NCI-H2081 (cell line): ENCODE data around the gene PLS3.
"Not testable (repeated sequence)": the region's sequence is repeated elsewhere in the genome, so short reads cannot be mapped to it uniquely, and the experiment has no call there.

Source experiments
- DNase-seq, 2 experiments: peaks; one replicate each; lab custom pipeline; 2025; lab: John Stamatoyannopoulos, UW

PLS3 gene, protein sequence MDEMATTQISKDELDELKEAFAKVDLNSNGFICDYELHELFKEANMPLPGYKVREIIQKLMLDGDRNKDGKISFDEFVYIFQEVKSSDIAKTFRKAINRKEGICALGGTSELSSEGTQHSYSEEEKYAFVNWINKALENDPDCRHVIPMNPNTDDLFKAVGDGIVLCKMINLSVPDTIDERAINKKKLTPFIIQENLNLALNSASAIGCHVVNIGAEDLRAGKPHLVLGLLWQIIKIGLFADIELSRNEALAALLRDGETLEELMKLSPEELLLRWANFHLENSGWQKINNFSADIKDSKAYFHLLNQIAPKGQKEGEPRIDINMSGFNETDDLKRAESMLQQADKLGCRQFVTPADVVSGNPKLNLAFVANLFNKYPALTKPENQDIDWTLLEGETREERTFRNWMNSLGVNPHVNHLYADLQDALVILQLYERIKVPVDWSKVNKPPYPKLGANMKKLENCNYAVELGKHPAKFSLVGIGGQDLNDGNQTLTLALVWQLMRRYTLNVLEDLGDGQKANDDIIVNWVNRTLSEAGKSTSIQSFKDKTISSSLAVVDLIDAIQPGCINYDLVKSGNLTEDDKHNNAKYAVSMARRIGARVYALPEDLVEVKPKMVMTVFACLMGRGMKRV

DNA sequence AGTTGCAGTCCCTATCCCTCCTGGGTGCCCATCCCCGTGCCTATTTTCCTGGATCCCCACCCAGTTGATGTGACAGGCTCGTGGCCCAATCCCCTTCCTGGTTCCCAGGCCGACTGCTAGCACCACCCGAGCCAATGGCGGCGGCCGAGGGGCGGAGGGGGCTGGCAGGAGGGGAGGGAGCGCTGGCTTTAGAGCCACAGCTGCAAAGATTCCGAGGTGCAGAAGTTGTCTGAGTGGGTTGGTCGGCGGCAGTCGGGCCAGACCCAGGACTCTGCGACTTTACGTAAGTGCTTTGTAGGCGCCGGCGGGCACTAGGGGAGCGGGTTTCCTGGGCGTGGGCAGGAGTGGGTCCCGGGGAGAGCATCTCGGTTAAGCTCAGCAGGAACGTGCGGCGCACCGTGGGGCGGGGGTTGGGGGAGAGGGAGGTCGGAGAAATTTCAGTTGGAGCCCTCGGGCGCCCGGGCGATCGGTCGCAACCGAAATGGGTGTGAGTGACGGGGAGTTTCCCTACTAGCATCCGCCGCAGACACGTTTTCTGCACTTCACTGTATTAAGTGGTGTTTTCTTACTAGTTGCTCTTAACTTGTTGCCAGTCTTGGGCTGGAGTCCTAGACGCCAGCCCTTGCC, at the start of gene PLS3:
Gene PLS3, plus strand, starts transcription at position 197 of the 627 bp plus-strand sequence. CDS start 49,077 bp downstream, outside the sequence.
- DNase-seq = peak; percentile 82 to 91

DNA sequence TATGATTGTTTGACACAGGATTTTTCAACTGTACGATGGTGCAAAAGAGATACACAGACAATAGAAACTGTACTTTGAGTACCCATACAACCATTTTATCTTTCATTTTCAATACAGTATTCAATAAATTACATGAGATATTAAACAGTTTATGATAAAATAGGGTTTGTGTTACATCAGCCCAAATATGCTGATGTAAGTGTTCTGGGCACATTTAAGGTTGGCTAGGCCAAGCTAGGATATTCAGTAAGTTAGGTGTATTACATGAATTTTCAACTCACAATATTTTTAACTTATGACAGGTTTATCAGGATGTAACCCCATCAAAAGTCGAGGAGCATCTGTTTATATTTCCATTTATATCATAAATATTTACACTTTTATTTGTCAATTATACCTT, 42.9 kb upstream of the PLS3 start:
- DNase-seq = no peak

DNA sequence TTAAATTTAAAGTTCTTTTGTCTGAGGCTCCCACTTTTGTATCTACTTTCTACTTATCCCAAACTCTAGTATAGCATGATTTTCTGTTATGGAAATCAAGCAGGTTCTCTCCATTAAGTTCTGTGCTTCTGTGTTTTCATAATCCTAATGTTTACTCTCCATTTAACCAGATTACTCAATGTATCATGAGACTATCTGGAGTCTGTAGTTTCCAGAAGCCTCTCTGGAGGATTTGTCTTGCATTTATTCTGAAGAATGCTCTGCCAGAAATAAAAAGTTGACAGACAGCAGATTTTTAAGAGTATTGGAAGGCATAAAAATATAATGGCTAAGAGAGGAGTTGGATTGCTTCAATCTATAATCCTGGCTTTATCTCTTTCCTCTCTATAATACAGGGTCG, 39.2 kb upstream of the PLS3 start:
- DNase-seq = no peak

DNA sequence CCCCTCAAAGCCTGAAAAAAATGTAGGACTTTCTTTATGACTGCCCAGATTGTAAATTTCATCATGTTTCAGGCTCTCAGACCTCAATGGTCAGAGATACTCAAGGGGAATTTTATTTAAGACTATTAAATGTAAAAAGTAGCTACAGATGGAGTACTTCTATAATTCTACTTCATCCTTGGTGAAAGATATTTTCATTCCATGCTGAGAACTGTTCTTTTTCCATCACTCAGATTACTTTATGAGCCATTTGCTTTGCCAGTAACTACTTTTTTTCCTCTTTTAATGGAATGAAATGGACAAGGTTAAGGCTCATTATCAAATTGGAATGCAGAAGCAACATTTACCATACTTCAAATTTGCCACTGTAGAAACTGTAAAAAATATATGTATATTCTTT, 38.0 kb upstream of the PLS3 start:
- no peak for DNase-seq

DNA sequence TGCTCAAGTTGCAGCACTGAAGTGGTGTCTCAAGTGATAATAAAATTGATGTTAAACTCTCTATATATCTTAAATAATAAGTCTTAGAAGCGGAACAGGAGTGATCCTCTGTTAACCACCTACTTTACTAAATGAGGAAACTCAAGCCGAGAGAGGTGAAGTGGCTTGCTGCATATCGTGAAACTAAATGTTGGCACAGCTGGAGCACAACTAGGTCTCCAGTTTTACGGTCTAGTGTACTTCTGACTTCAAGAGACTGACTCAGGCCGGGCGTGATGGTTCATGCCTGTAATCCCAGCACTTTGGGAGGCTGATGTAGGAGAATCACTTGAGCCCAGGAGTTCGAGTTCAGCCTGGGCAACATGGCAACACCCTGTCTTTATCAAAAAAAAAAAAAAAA, 35.5 kb upstream of the PLS3 start:
- DNase-seq = no peak

DNA sequence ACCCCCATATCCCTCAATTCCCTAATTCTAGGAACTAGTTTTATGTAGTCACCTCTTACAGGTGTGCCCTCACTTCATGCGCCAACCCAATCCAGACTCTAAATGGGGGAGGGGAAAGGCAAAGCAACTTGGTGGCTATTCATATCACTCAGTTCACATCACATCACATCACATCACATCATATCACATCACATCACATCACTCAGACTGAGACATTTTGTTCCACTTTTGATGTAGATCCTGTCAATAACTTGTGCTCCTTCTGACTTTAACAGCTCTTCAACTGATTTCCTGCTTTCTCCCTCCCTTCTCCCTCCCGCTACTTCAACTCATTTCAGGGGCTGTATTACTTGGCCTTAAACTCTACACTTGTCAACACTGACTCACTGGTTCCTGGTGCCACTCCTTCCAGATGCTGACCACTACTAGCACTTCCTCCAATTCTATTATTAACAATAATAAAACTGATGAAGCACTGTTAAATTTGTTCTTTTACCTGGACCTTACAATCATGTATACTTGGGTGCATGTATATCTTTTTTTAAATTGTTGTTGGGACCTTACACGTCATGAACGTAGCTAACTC, 29.1 kb upstream of the PLS3 start:
- no peak for DNase-seq

DNA sequence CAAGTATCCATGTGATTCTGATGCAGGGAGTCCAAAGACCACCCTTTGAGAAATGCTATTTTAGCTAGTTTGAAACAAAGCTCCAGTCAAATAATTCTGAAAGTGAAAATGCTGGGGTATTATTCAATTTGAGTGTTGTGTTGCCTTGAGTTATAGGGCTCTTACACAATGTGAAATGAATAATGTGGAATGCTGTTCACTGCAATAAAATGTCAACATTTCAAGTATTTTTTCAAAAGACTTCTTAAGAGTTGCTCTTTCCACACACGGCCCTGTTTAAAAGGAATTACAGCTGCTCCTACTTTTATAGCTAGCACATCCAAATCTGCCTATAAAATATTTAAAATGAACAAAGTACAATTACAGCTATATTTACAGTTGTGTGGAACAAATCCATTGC, 27.5 kb upstream of the PLS3 start:
- no peak for DNase-seq

DNA sequence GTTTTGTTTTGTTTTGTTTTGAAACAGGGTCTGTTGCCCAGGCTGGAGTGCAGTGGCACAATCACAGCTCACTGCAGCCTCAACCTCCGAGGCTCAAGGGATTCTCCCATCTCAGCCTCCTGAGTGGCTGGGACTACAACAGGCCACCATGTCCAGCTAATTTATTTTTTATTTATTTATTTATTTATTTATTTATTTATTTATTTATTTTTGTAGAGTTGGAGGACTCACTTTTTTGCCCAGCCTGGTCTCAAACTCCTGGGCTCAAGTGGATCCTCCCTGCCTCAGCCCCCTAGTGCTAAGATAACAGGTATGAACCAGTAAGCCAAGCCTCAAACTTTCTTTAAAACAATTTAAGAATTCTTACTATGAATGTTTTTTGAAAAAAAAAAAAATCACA, 26.6 kb upstream of the PLS3 start:
- no peak for DNase-seq

DNA sequence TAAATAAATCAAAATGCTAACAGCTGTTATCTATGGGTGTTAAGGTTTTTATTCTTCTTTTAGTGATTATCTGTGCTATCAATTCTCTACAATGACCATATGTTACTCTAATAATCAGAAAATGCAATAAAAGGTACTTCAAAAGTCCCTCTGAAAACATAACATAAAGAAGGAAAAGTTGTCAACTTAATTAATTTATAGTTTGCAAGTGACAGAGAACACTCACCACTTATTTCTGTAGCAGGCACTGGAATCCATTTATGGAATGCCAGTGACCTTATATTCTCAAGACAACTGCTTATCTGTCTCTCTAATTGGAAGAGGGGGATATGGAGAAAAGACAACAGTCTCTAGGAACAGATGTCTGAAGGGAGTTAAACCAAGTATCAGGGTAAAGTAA, 25.6 kb upstream of the PLS3 start:
- no peak for DNase-seq

DNA sequence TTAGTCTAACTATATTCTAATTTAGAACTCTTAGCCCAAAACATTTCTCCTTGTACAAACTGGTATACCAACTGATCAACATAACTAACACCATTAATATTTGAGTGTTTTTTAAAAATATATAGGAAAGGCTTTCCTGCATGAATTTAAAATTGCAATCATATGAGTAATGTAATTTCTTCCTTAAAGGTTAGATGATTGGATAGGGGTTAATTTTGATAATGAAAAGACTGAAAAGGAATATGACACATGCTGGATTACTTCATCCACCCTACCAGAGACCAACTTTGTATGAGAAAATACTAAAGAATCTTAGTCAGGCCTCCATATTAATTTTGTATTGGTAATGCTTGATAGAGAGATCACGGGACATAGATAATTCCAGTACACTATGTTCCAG, 25.1 kb upstream of the PLS3 start:
- DNase-seq = no peak

DNA sequence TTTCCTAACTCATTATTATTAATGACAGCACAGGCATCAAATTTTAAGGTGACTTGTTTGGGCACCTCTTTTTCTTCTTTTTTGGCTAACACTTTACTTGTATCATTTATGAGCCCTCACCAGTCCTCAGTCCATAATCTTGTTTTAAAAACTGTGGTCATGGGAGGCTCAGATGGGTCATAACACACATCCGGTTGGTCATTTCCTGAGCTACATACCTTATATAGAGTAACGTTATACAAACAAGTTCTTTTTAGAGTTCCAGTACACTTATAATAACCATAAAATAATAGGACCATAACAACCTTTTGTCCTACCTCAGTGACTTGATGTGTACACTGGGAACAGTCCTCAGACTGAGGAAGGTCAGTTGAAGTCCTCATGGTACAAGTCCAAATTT, 21.1 kb upstream of the PLS3 start:
- DNase-seq = no peak

DNA sequence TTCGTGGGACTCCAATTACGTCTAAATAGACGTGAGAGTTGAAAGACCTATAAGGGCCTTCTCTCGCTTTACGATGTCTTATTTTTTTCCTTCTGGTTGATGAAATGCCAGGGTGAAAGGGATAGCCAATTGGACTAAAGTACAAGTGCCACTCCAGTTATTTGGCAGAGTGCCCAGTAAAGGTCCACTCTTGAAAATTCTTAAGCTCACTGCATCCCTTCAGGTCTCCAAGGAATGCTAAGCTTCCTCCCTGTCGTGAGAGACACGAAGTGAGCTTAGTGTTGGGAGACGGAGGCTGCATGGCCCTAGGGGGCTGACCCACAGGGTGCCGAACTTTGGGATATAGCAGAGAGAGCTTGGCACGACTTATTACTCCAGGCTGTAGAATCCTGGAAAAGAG, 19.9 kb upstream of the PLS3 start:
- DNase-seq = not testable (repeated sequence)

DNA sequence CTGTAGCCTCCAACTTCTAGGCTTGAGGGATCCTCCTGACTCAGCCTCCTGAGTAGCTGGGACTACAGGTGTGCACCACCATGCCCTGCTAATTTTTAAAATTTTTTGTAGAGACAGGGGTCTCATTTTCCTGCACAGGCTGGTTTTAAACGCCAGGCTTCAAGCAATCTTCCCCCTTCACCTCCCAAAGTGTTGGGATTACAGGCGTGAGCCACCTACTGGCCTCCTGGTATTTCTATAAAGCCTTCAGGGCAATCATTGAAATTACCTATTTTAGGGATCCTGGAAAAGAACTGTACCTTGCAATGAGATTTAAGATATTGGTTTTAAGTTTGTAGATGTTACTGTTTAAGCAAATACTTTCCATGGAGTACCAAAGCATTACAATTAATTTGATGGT, 13.5 kb upstream of the PLS3 start:
- no peak for DNase-seq

DNA sequence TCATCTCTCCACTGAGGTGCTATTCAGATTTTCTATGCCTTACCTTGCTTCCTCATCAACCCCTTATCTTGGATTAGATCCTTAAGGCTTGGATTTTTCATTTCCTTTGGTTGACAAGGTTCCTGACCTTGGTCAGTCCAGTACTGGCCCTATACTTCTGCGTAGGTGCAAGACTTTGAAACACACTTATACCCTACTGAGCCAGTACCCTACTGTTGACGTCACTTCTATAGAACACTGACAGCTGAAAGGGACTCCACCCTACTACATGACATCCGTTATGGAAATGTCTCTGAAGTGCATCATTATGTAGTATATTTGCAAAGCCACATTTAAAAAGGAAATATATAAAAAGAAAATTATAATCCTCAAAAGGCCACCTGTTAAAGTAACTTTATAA, 12.0 kb upstream of the PLS3 start:
- DNase-seq = no peak

DNA sequence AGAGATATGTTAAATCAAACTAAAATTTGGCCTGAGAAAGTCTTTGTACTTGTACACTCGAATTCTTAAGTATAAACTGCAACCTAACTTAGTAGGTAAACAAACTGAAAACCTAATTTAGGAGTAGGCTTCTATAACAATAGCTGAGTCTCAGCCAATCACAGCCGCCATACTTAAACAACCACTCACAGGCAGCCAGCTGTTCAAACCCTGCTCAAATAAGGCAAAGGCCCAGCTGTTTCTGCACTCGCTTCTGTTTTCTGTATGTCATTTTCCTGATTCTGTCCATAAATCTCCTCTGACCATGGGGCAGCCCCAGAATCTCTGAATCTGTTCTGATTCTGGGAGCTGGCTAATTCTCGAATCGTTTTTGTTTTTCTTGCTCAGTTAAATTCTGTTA, 7.8 kb upstream of the PLS3 start:
- DNase-seq = peak in 1 of 2 experiments; percentile 33

DNA sequence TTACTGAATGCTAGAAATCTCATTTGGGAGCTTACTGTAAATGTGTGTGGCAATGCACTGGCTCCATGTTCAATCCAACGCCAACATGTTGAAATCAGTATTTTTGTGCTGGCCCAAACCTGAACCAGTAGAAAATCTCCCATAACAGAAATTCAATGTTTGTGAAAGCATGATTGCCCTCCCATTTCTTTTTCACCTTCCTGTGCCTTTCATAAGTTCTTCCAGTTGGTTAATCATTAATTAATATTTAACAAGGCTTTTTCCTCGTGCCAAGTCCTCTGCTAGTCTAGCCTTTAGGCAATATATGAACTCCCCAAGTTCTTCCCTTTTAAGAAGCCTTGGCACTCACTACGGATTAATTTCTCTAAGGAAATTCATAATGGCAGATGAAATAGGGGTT, 1.3 kb upstream of the PLS3 start:
- DNase-seq = no peak

DNA sequence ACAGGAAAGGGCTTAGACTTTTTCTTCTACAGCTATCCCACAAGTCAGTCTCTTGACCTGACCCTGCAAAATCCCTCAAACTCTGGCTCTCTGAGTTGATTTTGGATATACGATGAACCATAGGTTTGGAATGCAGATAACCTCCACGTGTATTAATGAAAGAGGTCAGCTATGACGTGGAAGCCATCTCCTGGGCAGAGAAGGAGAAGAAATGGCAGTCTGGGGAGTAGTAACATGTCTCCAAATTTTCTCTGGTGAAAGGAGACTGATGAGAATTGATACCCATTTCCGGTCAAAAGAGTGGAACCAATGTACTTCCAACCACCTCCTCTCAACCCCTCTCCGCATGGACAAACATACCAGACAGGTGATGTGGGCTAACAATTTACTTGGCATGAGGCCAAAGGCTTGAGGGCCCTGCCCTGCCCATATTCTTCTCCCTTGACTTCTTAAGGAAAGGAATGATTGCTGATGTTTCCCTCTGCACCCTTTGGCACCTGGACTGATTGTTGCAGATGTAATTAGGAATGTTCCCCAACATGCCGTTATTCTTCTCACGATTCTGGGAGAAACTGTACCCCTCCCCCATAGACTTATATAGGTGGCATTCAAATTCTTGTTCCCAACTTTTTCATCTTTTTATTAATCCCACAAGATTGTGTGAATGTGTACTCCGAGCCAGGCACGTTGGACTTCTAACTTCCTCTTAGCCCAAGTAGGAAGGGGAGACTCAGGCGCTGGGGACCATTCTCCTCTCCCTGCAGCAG, 580 bp upstream of the PLS3 start:
- DNase-seq = no peak

DNA sequence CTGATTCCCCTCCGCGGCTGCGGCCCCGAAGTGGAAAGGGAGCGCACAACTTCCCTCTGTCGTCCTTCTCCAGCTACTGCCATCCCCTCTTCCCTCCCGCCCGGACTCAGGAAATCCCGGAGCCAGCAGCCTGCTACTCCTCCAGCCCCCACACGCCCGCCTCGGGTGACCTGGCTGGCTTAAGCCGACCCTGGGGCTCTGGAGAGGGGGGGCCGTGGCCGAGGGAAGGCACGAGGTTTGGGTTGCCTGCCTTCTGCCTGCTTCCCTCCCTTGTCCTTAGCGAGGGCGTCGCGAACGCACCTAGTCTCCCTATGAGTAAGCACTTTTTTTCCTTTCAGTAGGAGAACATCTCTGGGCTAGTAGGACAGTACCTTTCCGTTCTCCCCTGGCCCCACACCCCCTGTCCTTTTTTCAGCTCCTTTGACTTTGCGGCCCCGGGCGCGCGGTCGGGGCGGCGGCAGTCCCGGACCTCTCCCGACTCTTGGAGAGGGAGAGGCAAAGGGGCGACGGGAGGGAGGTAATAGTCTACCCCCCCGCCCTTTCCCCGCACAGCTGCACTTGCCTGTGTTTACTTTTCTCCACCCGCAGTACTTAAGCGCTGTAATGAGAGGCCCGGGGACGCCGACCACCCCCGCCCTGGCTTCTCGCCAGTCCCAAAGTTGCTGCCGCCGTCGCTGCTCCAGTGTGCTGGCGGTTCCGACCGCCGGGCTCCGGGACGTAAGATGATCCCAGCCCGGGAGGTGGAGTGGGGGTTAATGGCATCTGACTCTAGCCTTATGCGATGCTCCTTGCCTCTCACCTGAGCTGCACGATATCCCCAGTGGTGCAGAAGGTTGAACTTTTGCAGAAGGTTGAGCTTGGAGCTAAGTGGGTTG, 868 bp downstream of the PLS3 start:
- peak; percentile 63 to 81 for DNase-seq

DNA sequence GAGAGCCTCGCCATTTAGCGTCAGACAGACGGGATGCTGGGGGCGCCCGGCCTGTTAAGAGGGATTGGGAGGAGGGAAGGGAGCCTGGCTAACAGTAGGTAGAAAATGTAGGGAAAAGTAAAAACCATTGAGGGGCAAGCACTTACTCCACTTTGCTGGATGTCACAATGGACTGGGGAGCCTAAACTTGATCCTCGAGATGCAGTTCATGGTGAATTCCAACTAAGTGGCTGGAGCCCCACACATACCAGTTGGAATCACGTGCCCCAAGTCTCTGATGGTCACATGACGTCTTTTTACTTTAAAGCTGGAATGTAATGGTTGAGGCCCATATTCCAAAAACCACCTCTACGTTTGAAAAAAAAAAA, 1.5 kb downstream of the PLS3 start:
- DNase-seq = peak; percentile 15 to 49

DNA sequence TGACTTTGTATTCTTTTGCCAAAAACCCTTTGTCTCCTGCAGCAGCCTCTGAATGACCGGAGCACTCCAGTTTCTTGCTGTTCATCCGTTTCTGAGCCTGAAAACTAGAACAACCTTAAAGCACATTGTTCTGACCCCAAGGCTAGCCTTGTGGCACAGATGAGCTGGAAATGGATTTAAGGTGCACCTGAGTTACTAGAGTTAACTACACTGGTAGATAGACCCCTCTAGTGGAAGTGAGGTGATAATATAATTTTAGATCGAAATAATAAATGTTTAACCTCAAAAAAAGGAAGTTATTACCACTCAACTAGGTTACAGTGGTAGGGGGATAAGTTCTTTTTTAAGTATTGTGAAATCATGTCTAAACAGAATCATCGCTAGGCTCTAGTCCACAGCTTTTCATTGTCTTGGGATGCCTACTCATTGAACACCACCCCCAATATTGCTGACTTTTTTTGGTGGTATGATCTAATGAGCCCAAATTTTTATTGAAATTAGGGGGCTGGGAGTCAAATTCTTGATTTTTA, 2.7 kb downstream of the PLS3 start:
- peak; percentile 20 to 50 for DNase-seq

DNA sequence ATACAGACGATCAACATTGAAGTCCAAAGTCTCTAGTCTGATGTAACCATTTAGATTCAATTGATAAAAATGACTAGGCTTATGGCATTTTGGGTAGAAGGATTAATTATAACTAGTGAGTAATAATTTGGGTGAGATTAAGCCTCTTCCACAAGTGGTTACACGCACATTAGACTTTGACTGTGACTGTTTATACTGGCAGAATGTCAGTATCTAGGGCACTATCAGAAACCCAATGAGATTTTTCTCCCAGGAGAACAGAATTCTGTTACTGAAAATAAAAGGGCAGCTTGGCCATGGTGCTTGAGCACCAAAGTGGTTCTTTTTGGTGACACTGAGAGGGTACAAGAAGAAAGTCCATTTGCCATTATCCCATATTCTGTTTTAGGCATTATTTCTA, 3.3 kb downstream of the PLS3 start:
- DNase-seq = no peak
